LHCN-M2 (cell line): ENCODE results near the gene C17orf67. TPM values are rescaled to one million over a fixed set of nuclear protein-coding genes. Genes with fewer than 3 reads are reported as not detected.
A peak's percentile ranks its signal among the peaks of the same experiment; 100 is the strongest.

Experiments used
- DNase-seq: peaks from one replicate; pipeline ENCODE4 v3.0.0-alpha.2; 2012; ENCODE audit warnings: low read depth
- total RNA-seq: library from RNA; depleted of rRNA; stranded (reverse); fragments of >200 nt; gene quantifications from 2 replicates; pipeline ENCODE4 v1.2.3, GENCODE V29; 2014

C17orf67 gene
- total RNA-seq, 1 experiment from 2014 or later = 0.69 TPM

GRCh38 chr17:56833057-56833808 is 487 bp downstream of the C17orf67 start:
- peak; percentile 52 for DNase-seq

GRCh38 chr17:56832446-56832845 is 1.3 kb downstream of the C17orf67 start:
- no peak for DNase-seq

- no peak for DNase-seq
Observed at GRCh38 chr17:56831369-56832095, 2.2 kb downstream of the C17orf67 start.

GRCh38 chr17:56830726-56831368 is 2.9 kb downstream of the C17orf67 start:
- no peak for DNase-seq

GRCh38 chr17:56826611-56827414 is 6.9 kb downstream of the C17orf67 start:
- no peak for DNase-seq

- DNase-seq = peak; percentile 56
Observed at GRCh38 chr17:56824503-56824902, 9.2 kb downstream of the C17orf67 start.

- no peak for DNase-seq
Observed at GRCh38 chr17:56823848-56824247, 9.9 kb downstream of the C17orf67 start.

GRCh38 chr17:56822725-56823124 is 11.0 kb downstream of the C17orf67 start:
- DNase-seq = no peak

- no peak for DNase-seq
Observed at GRCh38 chr17:56821847-56822534, 11.7 kb downstream of the C17orf67 start.

GRCh38 chr17:56820207-56820606 is 13.5 kb downstream of the C17orf67 start:
- no peak for DNase-seq

- peak; percentile 67 for DNase-seq
Observed at GRCh38 chr17:56819431-56820145, 14.1 kb downstream of the C17orf67 start.

GRCh38 chr17:56819030-56819429 is 14.7 kb downstream of the C17orf67 start:
- DNase-seq = no peak

GRCh38 chr17:56817066-56817465 is 16.7 kb downstream of the C17orf67 start:
- DNase-seq = no peak

GRCh38 chr17:56815711-56816110 is 18.0 kb downstream of the C17orf67 start:
- peak; percentile 58 for DNase-seq

GRCh38 chr17:56812901-56813388 is 20.8 kb downstream of the C17orf67 start:
- DNase-seq = peak; percentile 29

GRCh38 chr17:56810891-56811775 is 22.6 kb downstream of the C17orf67 start:
- no peak for DNase-seq

- DNase-seq = peak; percentile 29
Observed at GRCh38 chr17:56810343-56810742, 23.4 kb downstream of the C17orf67 start.

GRCh38 chr17:56809820-56810179 is 23.9 kb downstream of the C17orf67 start:
- no peak for DNase-seq
